Panc1 (cell line): ENCODE measurements around the gene MGAT4A. TPM values are rescaled to one million over a fixed set of nuclear protein-coding genes. Genes with fewer than 3 reads are reported as not detected.

Experiments used
- ATAC-seq: fragments of 200-7000 bp; cut with Tn5 transposase; 2 replicates; pipeline ENCODE4 v1.9.1; 2020; ENCODE audit warnings: mild to moderate bottlenecking, moderate library complexity
- BruUV-seq: library from RNA; stranded (reverse); fragments of 400-500 nt; replicated peaks from 2 replicates; lab custom pipeline; 2021; lab: Mats Ljungman, UMichigan
- CTCF ChIA-PET: fragments of 300-600 bp; sonication (Branson Sonifier 250); formaldehyde crosslinking; loops from one replicate; lab custom pipeline; 2022; ENCODE audit warnings: antibody characterized with exemption; lab: Charles Lee
- POLR2A ChIA-PET: fragments of 300-600 bp; sonication (Branson Sonifier 250); formaldehyde crosslinking; loops from one replicate; lab custom pipeline; 2022; ENCODE audit warnings: antibody characterized with exemption; lab: Charles Lee
- DNase-seq: peaks from one replicate; pipeline ENCODE4 v3.0.0-alpha.2; 2010; ENCODE audit warnings: low read depth, low spot score
- H3K27ac ChIP-seq: 2 replicates; pipeline ENCODE4 v1.5.1; 2011; ENCODE audit warnings: mild to moderate bottlenecking, low read length, inconsistent platforms
- H3K27me3 ChIP-seq: fragments of 200-500 bp; sonication (Bioruptor generic); 2 replicates; pipeline ENCODE4 v1.6.0; 2014; ENCODE audit warnings: low read length, inconsistent platforms; ENCODE audit not compliant: control insufficient read depth, insufficient read depth
- H3K36me3 ChIP-seq: fragments of 200-500 bp; sonication (Bioruptor generic); 2 replicates; pipeline ENCODE4 v1.5.1; 2014; ENCODE audit warnings: inconsistent platforms, mild to moderate bottlenecking, low read length, moderate library complexity; ENCODE audit not compliant: control insufficient read depth, insufficient read depth
- H3K4me1 ChIP-seq: 2 replicates; pipeline ENCODE4 v1.5.1; 2011; ENCODE audit warnings: inconsistent platforms, mild to moderate bottlenecking, low read length, moderate library complexity; ENCODE audit not compliant: control insufficient read depth, insufficient read depth
- H3K4me3 ChIP-seq, 2 experiments: 2 replicates each; pipeline ENCODE4 v1.5.1; 2011 to 2012; ENCODE audit warnings: low read depth in 2 of 2, low read length in 2 of 2, mild to moderate bottlenecking in 2 of 2, inconsistent platforms in 1 of 2, moderate library complexity in 1 of 2
- H3K9me3 ChIP-seq: fragments of 200-500 bp; sonication (Bioruptor generic); 2 replicates; pipeline ENCODE4 v1.5.1; 2014; ENCODE audit warnings: low read depth, mild to moderate bottlenecking, inconsistent platforms, low read length, moderate library complexity; ENCODE audit not compliant: control insufficient read depth, insufficient read depth
- CTCF ChIP-seq: fragments of 450-650 bp; IDR thresholded peaks from 2 replicates; pipeline ENCODE4 v1.5.1; 2017; ENCODE audit warnings: mild to moderate bottlenecking
- POLR2AphosphoS5 ChIP-seq: IDR thresholded peaks from 2 replicates; pipeline ENCODE4 v1.6.1; 2012; ENCODE audit warnings: mild to moderate bottlenecking, low read depth, low read length, moderate library complexity
- REST ChIP-seq, 2 experiments: IDR thresholded peaks; 2 replicates each; pipeline ENCODE4 v1.6.1; 2011 to 2012; ENCODE audit warnings: low read depth in 2 of 2, control low read depth in 1 of 2, low read length in 1 of 2, mild to moderate bottlenecking in 1 of 2, moderate library complexity in 1 of 2; ENCODE audit not compliant: insufficient read depth in 1 of 2
- SIN3A ChIP-seq: IDR thresholded peaks from 2 replicates; pipeline ENCODE4 v1.6.1; 2012; ENCODE audit warnings: low read depth, mild to moderate bottlenecking, low read length, moderate library complexity, borderline replicate concordance; ENCODE audit not compliant: insufficient read depth
- TCF7L2 ChIP-seq: IDR thresholded peaks from 2 replicates; pipeline ENCODE4 v1.6.1; 2011; ENCODE audit warnings: mild to moderate bottlenecking, low read depth, low read length, inconsistent platforms
- in situ Hi-C: cut with HindIII; loops from 2 replicates; pipeline ENCODE4 v1.10.0; 2016; ENCODE audit warnings: low sequenced_read_pairs, low pct_unique_long_range_greater_than_20kb
- intact Hi-C: fragments of 100-400 bp; cut with micrococcal nuclease; formaldehyde crosslinking; loops from one replicate; pipeline ENCODE4 v1.10.0; 2022; ENCODE audit not compliant: unreplicated experiment
- total RNA-seq: library from RNA; stranded (reverse); gene quantifications from one replicate; pipeline ENCODE4 v1.2.1, GENCODE V29; 2021; ENCODE audit not compliant: unreplicated experiment

MGAT4A gene
- total RNA-seq, 1 experiment from 2014 or later, result 4.4 TPM

DNA sequence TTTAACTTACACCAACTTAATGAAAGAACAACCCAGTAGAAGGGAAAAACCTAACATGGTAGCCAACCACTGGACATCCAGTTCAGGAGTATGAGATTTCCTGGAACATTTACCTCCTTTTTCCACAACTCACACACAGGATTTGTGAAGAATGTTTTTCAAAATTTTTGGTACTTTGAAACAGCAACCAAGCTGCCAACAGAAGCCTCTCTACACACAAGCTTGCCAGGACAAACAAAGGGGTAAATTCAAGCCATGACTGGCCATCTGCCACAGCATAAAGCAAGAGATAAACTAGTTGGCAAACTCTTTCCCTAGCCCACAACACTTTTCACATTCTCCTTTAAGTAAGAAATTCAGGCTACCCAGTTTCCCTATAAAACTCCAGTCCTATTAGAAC lies 21.4 kb downstream of the MGAT4A start:
- POLR2A ChIA-PET, result no interaction called here
- Histone ChIP-seq H3K36me3 (no peaks in the 10 kb centered on the region), H3K4me1 (no peaks in the 10 kb centered on the region), H3K9me3 (no peaks in the 10 kb centered on the region), H3K4me3 (no peak overlapping the region), H3K27me3 (peaks cover 5% of the 10 kb centered on the region; the same call in 1 of the 2 replicates), H3K27ac (no peak overlapping the region)
- CTCF ChIA-PET, result no interaction called here
- in situ Hi-C loops (no loop called here), intact Hi-C loops (no loop called here)
- ATAC-seq, result no peak
- DNase-seq, result no peak
- BruUV-seq, result no TSS peak
- no peak for TF ChIP-seq SIN3A
- no peak for TF ChIP-seq CTCF
- TF ChIP-seq POLR2AphosphoS5, result no peak
- no peak for TF ChIP-seq REST (IDR thresholded peaks at IDR 0.05; ENCODE audit: insufficient read depth in 1 of 2, low read depth in 2 of 2, low read length in 1 of 2)

GRCh38 chr2:98708396-98709186 lies 22.3 kb downstream of the MGAT4A start:
- intact Hi-C loops (no loop called here), in situ Hi-C loops (no loop called here)
- POLR2A ChIA-PET, result no interaction called here
- BruUV-seq, result no TSS peak
- no peaks in the 10 kb centered on the region for H3K9me3 ChIP-seq
- DNase-seq (no peak), ATAC-seq (no peak)
- H3K36me3 ChIP-seq, result no peaks in the 10 kb centered on the region
- peaks cover 5% of the 10 kb centered on the region; the same call in 1 of the 2 replicates for H3K27me3 ChIP-seq
- CTCF ChIA-PET, result no interaction called here
- TF ChIP-seq SIN3A, result no peak
- TF ChIP-seq TCF7L2, result no peak
- TF ChIP-seq CTCF, result no peak
- no peak for TF ChIP-seq POLR2AphosphoS5
- no peak for TF ChIP-seq REST (IDR thresholded peaks at IDR 0.05; ENCODE audit: insufficient read depth in 1 of 2, low read depth in 2 of 2, low read length in 1 of 2)
- no peak overlapping the region for H3K4me3 ChIP-seq
- H3K4me1 ChIP-seq, result no peaks in the 10 kb centered on the region
- no peak overlapping the region for H3K27ac ChIP-seq
